22Rv1 (cell line): Measurements from ENCODE around the gene CAMK2D.

Experiments used
- H3K27ac ChIP-seq: fragments of 450-650 bp; 2 replicates; pipeline ENCODE4 v1.5.1; 2017
- ZFX ChIP-seq: fragments of 450-650 bp; IDR thresholded peaks from 2 replicates; pipeline ENCODE4 v1.6.1; 2017; ENCODE audit warnings: antibody characterized with exemption, borderline replicate concordance
- TF ChIP-seq, protein P1 (sequence below): fragments of 450-650 bp; IDR thresholded peaks from 2 replicates; pipeline ENCODE4 v1.5.1; 2017; ENCODE audit warnings: mild to moderate bottlenecking

Gene CAMK2D

DNA sequence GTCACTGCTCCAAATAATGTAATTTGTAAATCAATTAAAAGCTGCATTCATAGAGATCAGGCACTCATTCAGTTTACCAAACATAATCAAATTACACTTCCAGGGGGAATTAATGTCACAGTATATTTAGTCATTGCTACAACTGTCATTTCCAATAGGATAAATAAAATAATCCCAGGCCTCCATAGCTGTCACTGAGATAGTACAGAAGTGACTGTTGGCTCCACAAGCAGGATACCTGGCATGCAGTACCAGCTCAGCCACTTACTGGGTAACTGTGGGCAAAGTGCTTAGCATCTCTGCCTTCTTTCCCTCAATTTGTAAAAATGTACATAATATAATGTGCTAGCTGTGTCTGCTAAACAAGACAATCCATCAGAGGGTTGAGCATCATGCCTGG lies 128.1 kb downstream of the CAMK2D start:
- TF ChIP-seq, protein P1, sequence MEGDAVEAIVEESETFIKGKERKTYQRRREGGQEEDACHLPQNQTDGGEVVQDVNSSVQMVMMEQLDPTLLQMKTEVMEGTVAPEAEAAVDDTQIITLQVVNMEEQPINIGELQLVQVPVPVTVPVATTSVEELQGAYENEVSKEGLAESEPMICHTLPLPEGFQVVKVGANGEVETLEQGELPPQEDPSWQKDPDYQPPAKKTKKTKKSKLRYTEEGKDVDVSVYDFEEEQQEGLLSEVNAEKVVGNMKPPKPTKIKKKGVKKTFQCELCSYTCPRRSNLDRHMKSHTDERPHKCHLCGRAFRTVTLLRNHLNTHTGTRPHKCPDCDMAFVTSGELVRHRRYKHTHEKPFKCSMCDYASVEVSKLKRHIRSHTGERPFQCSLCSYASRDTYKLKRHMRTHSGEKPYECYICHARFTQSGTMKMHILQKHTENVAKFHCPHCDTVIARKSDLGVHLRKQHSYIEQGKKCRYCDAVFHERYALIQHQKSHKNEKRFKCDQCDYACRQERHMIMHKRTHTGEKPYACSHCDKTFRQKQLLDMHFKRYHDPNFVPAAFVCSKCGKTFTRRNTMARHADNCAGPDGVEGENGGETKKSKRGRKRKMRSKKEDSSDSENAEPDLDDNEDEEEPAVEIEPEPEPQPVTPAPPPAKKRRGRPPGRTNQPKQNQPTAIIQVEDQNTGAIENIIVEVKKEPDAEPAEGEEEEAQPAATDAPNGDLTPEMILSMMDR: no peak
- no peak for TF ChIP-seq ZFX
- H3K27ac ChIP-seq: no peak overlapping the region

DNA sequence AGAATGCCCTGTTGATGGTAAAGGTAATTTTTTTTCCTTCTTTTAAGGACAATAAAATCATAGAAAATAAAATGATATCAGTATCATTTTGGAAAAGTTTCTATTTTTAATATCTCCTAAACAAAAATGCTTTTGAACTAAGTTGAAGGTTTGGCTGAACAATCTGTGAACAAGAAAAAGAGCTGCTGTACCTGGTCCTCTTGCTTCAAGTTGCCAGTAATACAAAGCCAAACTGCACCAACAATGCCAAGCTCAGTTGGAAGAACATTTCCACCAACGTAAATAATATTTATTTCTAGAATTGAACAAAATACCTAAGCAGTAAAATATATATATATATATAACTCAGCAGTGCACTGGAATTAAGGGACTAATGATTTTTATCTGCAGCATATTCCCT lies 132.8 kb downstream of the CAMK2D start:
- no peak overlapping the region for H3K27ac ChIP-seq
- no peak for TF ChIP-seq ZFX
- TF ChIP-seq, protein P1: no peak

DNA sequence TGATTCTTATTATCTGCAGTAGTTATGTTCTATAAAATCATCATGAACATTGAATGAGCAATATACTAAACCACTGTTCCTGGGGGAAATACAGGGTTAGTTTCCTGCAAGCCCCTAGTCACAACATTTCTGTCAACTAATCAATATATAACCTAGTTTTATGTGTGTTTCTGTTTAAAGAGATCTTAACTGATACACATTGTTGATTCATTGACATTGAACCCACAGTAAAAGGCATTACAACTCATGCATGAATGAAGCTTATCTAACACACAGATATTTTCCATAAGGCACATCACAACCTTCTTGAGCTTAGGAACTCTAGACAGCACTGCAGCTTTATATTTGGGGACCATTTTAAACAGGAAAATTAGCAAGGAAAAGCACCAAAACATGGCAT lies 134.2 kb downstream of the CAMK2D start:
- no peak for TF ChIP-seq ZFX
- TF ChIP-seq, protein P1: no peak
- no peak overlapping the region for H3K27ac ChIP-seq

DNA sequence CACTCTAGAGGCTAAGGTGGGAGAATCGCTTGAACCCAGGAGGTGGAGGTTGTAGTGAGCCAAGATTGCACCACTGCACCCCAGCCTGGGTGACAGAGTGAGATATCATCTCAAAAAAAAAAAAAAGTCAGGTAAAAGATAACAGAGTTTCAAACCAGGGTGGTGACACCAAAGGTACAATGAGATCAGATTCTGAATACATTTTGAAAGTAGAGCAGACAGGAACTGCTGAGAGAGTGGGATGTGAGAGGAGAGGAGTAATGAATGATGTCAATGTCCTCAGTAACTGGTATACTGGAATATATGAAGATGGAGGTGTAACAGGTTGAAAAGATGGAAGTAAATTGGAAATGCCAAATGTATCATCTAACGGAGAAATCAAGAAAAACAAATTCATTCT lies 135.6 kb downstream of the CAMK2D start:
- H3K27ac ChIP-seq: no peak overlapping the region
- TF ChIP-seq, protein P1: no peak
- TF ChIP-seq ZFX: no peak

DNA sequence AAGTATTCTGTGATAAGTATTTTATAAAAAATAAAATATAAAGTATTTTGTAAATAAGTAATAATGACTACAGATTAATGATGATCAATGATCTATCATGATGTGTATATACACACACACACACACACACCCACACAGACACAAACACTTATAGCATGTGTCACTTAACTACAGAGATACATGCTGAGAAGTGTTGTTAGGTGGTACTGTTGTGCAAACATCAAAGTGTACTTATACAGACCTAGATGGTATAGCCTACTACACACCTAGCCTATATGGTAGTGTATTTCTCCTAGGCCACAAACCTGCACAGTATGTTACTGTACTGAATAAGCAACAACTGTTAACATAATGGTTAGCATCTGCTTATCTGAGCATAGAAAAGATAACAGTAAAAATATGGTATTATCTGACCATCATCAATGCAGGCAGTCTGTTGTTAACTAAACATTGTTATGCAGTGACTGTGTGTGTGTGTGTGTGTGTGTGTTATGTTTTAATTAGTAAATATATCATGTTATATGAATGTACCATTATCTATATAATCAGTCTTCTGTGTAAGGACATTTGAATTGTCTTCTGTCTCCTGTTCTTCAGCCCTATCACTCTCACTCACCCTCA lies 138.2 kb downstream of the CAMK2D start:
- H3K27ac ChIP-seq: no peak overlapping the region
- TF ChIP-seq ZFX: no peak
- TF ChIP-seq, protein P1: no peak

DNA sequence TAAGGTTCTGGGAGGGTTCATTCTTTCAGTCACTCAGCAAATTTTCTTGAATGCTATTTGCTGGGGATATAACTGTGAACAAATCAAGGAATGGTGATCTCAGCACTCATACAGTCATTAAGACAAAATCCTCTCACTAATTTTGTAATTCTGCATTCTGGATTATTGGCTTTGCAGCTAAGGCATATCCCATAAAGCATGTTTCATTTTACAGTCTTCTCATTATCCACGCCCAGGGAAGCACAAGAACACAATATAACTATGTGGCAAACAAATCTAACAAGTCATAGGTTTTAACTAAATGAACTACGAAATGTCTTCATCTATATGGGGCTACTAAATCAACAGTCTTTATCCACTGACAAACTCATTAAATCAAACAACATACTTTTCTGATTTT lies 139.9 kb downstream of the CAMK2D start:
- TF ChIP-seq, protein P1: no peak
- TF ChIP-seq ZFX: no peak
- H3K27ac ChIP-seq: no peak overlapping the region

DNA sequence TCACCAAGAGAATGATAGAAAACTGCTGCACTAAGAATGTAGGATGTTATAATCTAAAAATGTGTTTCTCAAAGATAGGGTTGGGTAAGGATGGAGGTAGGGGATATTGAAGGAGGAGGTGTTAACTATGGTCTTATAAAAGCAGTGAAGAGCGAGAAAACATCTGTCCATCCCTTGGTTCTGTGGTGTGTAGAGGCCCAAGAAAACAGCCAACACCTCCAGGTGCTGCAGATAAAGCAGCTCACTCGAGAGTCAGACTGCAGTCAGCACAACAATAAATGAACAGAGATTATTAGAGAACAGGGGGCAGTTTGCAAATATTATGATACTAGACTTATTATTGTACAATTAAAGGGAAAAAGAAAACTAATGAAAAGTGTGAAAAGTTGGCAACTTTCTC lies 141.5 kb downstream of the CAMK2D start:
- TF ChIP-seq ZFX: no peak
- TF ChIP-seq, protein P1: no peak
- H3K27ac ChIP-seq: peak overlapping the region; percentile 65
